HFFc6 (cell line): ENCODE measurements around the gene BACH1. TPM values are rescaled to one million over a fixed set of nuclear protein-coding genes. Genes with fewer than 3 reads are reported as not detected.
A peak's percentile ranks its signal among the peaks of the same experiment; 100 is the strongest.

Source experiments
- DNase-seq: peaks from one replicate; pipeline ENCODE4 v3.0.0-alpha.2; 2018
- H3K27ac Mint-ChIP-seq: 2 replicates; pipeline ENCODE4 v1.8.0; 2020; ENCODE audit warnings: mild to moderate bottlenecking, mixed read lengths
- H3K27me3 Mint-ChIP-seq: 2 replicates; pipeline ENCODE4 v1.8.0; 2021; ENCODE audit warnings: mild to moderate bottlenecking, moderate library complexity, mixed read lengths; ENCODE audit not compliant: insufficient read depth
- H3K36me3 Mint-ChIP-seq: 2 replicates; pipeline ENCODE4 v1.8.0; 2021; ENCODE audit warnings: low read depth, mixed read lengths
- H3K4me1 Mint-ChIP-seq: 2 replicates; pipeline ENCODE4 v1.8.0; 2020; ENCODE audit warnings: low read depth, mixed read lengths
- H3K4me3 Mint-ChIP-seq: 2 replicates; pipeline ENCODE4 v1.8.0; 2020; ENCODE audit warnings: mild to moderate bottlenecking, moderate library complexity, mixed read lengths
- H3K9me3 Mint-ChIP-seq: 2 replicates; pipeline ENCODE4 v1.8.0; 2020; ENCODE audit warnings: mild to moderate bottlenecking, mixed read lengths
- total RNA-seq, 6 experiments: library from RNA; stranded (reverse); fragmentation: NEBNext Ultra II Directional; extraction: Animal tissue kit (Norgen Biotek cat#: 25700); gene quantifications; 2 replicates in 1 of 6; 3 replicates in 5 of 6; pipeline ENCODE4 v1.2.3, GENCODE V29; 2021
- TF ChIP-seq, protein P1 (sequence below): fragments of 200-600 bp; sonication (generic); IDR thresholded peaks from 2 replicates; pipeline ENCODE4 v1.5.0; 2021; ENCODE audit warnings: antibody characterized with exemption, mild to moderate bottlenecking

Gene BACH1
- total RNA-seq, 6 experiments from 2014 or later, result 47.3 to 53.5 (median 53.1) TPM

DNA sequence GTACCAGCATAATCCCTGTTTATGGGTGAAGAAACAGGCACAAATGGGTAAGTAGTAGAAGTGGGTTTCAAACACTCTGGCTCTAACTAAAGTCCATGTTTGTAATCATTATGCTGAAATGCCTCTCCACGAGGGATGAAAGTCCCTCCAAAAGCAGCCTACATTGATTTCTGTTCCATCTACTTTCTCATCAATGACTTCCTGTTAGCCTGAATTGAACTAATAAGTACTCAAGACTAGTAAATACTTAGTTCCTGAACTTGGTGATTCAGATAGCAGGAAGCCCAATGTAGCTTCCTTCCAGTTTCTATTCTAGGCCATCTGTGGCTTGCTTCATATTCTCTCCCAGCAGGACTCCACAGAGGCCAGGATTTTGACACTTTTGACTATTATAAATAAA lies 11.3 kb upstream of the BACH1 start:
- H3K4me1 Mint-ChIP-seq, result peaks cover 31% of the 10 kb centered on the region
- H3K4me3 Mint-ChIP-seq, result no peak overlapping the region
- TF ChIP-seq, protein P1, sequence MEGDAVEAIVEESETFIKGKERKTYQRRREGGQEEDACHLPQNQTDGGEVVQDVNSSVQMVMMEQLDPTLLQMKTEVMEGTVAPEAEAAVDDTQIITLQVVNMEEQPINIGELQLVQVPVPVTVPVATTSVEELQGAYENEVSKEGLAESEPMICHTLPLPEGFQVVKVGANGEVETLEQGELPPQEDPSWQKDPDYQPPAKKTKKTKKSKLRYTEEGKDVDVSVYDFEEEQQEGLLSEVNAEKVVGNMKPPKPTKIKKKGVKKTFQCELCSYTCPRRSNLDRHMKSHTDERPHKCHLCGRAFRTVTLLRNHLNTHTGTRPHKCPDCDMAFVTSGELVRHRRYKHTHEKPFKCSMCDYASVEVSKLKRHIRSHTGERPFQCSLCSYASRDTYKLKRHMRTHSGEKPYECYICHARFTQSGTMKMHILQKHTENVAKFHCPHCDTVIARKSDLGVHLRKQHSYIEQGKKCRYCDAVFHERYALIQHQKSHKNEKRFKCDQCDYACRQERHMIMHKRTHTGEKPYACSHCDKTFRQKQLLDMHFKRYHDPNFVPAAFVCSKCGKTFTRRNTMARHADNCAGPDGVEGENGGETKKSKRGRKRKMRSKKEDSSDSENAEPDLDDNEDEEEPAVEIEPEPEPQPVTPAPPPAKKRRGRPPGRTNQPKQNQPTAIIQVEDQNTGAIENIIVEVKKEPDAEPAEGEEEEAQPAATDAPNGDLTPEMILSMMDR, result no peak
- H3K9me3 Mint-ChIP-seq, result no peaks in the 10 kb centered on the region
- H3K27me3 Mint-ChIP-seq, result no peaks in the 10 kb centered on the region; the same call in 1 of the 2 replicates
- H3K36me3 Mint-ChIP-seq, result no peaks in the 10 kb centered on the region
- H3K27ac Mint-ChIP-seq, result peak overlapping the region; percentile 45; the same call in 1 of the 2 replicates
- peak; percentile 19 for DNase-seq

DNA sequence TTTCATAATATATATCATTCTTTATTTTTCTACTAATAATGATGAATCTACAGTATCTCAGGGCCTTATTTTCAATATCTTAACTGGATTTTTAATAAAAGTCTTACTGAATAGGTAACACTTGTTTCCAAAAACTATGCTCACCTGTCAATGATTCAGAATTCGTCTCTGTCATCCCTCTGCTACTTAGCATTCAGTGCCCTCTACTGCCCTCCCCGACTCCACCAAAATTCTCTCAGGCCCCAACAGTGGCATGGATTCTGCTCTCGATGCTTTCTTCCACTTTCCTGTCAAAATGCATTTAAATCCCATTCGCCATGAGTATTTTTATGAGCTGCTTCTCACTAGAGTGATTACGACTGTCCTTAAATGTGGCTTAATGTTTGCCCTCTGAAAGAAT lies 10.5 kb upstream of the BACH1 start:
- TF ChIP-seq, protein P1, result no peak
- H3K27me3 Mint-ChIP-seq, result no peaks in the 10 kb centered on the region; the same call in 1 of the 2 replicates
- no peak overlapping the region for H3K27ac Mint-ChIP-seq
- H3K9me3 Mint-ChIP-seq, result no peaks in the 10 kb centered on the region
- no peak overlapping the region for H3K4me3 Mint-ChIP-seq
- no peak for DNase-seq
- no peaks in the 10 kb centered on the region for H3K36me3 Mint-ChIP-seq
- peaks cover 31% of the 10 kb centered on the region for H3K4me1 Mint-ChIP-seq

DNA sequence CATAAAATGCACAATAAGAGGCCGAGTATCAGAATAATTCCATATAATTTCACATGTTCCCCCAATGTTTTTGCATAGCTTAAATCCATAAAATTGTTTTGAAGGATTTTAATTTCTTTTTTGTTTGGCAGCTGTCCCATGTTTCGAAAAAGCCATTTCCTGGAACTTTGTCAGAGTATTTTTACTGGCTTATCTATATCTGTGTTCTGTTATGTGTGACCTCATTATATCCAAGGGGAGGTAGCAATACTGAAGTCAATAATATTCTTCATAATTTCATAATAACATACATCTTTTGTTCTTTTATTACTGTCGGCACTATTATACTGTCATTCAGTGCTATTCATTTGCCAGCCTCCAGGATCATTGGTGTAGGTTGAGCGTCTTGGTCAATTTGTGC lies 9.4 kb upstream of the BACH1 start:
- TF ChIP-seq, protein P1, result no peak
- Mint-ChIP-seq H3K36me3 (no peaks in the 10 kb centered on the region), H3K4me3 (no peak overlapping the region), H3K9me3 (no peaks in the 10 kb centered on the region), H3K27me3 (no peaks in the 10 kb centered on the region; the same call in 1 of the 2 replicates), H3K27ac (no peak overlapping the region), H3K4me1 (peaks cover 31% of the 10 kb centered on the region)
- no peak for DNase-seq

DNA sequence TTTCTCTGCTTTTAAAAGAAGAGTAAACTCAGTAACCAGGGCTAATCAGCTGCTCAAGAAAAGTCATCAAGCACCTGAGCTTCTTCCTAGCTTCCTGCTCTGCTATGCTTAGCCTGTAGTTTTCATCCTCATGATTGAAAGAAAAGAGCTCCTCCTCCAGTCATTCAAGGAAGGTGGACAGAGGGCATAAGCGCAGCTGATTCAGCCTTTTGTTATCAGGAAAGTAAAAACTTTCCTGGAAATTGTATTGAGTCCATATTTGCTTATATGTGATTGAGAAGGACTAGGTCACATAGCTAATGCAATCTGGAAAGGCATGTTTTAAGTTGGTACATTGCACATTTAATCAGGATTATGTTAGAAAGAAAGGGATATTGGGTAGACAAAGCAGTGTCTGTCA lies 8.5 kb upstream of the BACH1 start:
- Mint-ChIP-seq H3K27ac (no peak overlapping the region), H3K27me3 (no peaks in the 10 kb centered on the region; the same call in 1 of the 2 replicates), H3K4me1 (peaks cover 31% of the 10 kb centered on the region), H3K4me3 (no peak overlapping the region), H3K36me3 (no peaks in the 10 kb centered on the region), H3K9me3 (no peaks in the 10 kb centered on the region)
- TF ChIP-seq, protein P1, result no peak
- no peak for DNase-seq

DNA sequence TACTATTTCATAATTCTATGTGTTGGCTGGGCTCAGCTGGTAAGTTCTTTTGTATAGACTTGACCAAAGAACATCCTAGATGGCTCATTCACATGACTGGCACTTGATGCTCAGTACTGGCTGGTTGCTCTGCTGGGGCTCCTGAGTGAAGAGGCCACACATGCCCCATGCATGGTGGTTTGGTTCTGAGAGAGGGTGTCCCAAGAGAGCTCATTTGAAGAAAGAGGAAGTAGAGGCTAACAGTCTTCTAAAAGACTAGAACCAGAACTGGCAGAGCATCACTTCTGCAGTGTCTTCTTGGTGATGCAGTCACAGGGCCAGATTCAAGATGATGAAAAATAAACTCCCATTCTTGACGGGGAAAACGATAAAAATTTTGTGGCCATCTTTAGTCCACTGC lies 5.2 kb upstream of the BACH1 start:
- Mint-ChIP-seq H3K4me3 (no peak overlapping the region), H3K27ac (no peak overlapping the region), H3K4me1 (peaks cover 18% of the 10 kb centered on the region), H3K36me3 (peaks cover 6% of the 10 kb centered on the region; the same call in 1 of the 2 replicates), H3K27me3 (no peaks in the 10 kb centered on the region; the same call in 1 of the 2 replicates), H3K9me3 (no peaks in the 10 kb centered on the region)
- no peak for DNase-seq
- TF ChIP-seq, protein P1, result no peak
